ENCODE measurements around the gene SPRR3.

Gene SPRR3, protein sequence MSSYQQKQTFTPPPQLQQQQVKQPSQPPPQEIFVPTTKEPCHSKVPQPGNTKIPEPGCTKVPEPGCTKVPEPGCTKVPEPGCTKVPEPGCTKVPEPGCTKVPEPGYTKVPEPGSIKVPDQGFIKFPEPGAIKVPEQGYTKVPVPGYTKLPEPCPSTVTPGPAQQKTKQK

DNA sequence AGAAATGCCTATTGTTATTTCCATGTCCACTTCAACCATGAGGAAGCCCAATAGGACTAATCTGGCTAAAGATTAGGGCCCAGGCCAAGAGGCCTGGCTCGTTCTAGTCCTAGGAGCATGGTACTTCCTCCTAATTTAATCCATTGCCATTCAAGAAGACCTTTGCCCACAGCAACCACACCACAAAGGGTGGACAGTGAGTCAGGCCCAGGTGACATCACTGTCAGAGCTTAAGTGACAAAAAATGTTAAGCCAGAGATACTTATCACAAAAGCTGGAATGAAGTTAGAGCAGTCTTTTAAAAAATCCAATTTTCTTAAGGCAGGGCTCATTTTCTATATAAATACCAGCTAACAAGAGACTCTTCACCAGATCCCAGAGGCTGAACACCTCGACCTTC is at the start of gene SPRR3:
TSS of gene SPRR3 (plus strand) at position 368 of the 400 bp plus-strand sequence. CDS start 1,272 bp downstream, outside the sequence.
- DNase-seq, result no peak

DNA sequence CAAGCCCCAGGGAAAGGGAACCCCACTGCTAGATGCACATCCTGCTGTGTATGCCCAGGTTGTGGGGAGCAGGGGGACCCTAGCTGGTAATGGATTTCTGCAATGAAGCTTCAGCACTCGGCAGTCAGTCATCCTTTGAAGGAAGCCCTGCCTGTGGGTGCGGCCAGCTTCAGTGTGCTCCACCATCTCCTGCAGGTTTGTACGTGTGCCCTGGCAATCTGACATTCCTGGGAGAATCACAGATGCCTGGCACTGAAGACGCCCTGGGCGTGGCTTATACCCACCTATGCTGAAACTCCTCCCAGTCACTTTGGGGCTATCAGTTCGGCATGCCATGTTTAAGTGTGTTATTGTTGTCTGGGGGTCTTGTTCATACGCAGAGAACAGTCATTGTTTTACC is 47.8 kb upstream of the SPRR3 start:
- no peak for DNase-seq

DNA sequence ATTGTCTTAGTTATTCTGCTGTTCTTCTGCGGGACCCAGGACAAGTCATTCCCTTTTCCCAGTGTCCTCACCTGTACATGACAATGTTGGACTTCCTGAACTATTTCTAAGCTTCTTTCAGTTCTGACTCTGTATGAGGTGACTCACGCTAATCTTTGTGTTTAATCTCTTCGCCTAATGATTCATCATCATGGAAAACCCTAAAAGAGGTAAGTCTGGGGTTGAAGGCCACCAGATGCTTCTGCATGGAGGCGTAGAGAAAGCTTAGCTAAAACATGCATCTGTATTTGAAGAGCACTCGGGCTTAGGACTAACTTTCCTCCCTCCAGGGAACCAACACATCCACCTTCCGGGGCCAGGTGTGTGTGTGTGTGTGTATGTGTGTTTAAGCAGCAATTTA is 47.1 kb upstream of the SPRR3 start:
- DNase-seq, result no peak

DNA sequence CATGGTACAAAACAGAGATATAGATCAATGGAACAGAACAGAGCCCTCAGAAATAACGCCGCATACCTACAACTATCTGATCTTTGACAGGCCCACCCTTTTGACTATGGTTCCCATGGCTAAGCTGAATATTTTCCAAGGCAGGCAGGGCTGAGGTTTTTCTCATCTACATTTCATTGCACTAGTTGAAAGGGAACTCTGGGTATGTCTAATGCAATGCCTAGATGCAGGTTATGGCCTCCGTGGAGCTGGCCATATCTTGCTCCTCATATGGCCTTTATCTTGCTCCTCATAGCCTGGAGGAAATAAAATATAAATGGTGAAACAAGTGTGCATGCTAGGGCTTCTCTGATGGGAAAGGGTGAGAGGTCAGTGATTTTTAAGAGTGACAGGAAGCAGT is 44.0 kb upstream of the SPRR3 start:
- DNase-seq, result no peak

DNA sequence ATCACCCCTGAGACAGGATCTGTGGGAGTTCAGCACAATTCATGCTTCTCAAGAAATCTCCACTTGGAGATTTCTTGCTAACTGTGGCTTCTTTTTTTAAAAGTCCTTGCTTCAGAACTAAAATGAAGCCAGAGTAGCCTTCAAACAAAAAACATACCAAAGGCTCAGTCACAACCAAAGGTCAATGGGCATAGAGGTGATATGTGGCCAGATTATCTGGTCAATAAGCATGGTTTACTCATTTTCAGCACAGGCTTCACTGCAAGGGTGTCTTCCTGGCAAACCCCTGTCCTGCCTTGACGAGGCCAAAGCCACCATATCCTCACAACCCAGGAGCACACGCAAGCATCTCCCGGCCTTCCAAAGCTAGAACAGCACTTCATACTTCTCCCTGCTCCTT is 42.3 kb upstream of the SPRR3 start:
- DNase-seq, result no peak

DNA sequence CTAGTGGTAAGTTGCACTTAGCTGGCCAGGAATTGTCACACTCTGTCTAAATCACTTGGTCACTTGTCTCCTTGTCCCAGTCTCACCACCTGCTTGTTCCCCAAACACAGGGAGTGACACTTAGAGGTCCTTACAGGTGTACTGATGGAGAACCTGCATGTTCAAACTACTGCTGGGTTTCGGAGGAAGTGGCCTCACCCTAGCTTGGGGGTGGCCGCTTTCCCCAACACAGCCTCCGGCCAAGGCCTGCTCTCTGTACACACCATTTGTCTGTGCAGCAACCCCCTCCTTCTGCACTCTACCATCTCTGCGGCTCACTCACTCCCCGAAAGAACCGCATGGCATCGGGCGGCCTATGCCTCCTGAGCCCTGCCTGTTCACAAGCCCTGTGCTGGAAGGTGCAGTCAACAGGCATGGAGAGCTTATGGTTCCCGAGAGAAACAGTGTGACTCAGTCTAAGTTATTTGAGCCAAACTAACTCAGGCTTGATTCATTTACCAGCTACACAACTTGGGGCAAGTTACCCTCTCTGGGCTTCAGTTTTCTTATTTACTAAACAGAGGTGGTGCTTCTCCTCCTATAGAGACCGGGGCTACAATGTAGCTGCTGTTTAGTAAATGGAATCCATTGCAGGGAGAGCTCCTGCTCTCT is 41.6 kb upstream of the SPRR3 start:
- no peak for DNase-seq

DNA sequence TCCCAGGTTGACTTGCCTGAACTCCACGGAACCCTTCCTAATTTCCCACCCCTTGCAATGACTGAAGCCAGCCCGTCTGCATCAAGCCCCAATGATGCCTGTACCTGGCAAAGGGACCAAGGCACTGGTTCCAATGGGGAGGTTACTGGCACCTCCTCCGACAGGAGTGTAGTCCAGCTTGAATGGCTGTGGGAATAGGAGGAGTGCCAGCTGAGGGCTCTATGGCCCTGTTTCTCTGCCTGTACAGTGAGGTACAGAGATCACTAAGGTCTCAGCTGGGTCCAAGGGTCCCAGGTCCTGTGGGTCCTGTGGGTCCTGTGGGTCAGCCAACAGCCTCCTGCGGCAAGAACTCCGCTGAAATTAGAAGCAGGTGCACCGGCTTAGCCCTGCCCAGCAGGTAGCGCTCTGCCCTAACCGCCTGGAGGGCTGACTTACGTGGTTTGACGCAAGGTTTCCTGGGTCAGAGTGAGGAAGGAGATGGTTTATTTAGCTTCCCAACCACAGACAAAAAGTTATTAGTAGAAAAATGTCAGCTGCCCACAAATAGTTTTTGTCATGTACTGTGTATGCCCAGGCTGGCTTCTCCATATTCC is 41.0 kb upstream of the SPRR3 start:
- no peak for DNase-seq

DNA sequence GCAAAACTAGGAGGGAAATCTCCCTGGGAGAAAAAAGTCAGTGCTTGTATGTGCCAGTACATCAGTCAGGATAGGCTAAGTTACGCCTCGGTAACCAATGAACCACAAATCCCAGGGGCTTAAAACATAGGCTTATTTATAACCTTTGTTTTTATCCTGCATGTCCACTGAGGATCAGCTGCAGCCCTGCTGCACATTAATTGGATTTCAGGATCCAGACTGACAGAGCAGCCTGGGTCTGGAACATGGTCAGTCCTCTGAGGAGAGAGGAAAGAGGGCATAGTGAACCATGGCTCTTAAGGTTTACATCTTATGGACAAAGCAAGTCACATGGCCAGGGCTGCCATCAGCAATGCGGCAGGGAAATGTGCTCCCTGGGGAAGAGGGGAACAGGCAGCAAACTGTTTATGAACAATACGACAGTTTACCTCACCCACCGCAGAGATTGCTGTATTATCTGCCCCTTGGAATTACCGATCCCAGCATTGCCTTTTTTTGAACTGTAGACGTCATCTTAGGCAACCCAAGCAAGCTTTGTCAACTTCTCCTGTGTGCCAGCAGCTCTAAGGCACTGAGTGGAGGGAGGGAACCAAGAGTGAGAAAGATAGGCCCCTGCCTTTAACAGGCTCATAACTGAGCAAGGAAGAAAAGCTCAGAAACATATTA is 40.2 kb upstream of the SPRR3 start:
- no peak for DNase-seq

DNA sequence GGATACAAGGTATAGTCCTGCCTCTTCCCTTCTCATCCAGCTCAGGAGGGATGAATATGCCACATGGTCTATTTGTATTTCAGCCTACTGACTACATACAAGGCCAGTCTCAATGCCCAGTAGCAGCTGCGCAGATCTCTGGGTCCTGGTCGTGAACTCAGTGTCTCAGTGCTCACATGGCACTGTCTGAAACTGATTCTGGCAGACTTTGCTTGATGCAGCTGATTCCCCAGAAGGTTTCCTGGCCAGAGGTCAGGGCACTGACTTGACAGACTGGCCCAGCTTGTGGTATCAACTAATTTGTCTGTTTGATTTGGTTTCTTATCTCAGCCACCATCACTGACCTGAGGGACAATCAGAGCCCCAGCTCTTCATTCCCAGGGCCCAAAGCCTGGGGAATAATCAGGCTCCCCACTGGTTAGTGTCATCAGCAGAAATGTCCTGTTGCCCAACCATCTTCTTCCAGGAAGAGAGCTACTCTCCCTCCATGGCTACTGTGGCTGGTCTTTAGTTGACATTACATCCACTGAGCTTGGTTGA is 38.6 kb upstream of the SPRR3 start:
- no peak for DNase-seq

DNA sequence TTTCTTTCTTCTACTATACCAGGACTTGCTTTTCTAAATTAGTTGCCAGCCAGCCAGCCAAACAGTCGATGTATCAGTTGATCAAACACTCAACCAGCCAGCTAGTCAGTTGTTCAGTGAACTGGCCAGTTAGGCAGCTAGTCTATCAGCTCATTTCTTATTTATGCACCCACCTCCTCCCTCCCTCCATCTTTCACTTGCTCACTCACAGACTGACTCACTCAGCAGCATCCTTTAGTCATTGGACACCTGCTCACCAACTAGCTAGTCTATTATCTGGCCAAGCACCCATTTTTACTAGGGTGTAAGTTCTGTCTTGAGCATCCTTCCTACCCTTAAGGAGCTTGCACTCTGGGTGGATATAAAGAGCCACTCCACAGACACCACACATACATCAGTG is 37.0 kb upstream of the SPRR3 start:
- DNase-seq, result no peak

DNA sequence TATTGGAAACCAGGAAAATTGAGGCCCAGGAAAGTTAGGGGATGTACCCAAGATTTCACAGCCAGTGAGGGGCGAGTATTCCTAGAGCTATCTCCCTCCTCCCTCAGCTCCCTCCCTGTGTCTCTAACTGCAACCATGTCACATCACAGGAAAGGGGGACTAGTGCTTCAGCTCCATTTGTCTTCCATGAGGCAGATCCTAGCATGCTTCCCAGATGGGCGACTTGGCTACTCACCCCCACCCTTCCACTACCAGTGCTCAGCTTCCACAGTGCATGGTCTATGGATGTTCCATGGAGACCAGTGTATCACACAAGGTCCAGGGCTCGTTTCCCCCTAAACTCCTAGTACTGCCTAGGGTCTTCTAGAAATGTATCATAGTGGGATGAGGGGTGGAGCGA is 35.7 kb upstream of the SPRR3 start:
- no peak for DNase-seq

DNA sequence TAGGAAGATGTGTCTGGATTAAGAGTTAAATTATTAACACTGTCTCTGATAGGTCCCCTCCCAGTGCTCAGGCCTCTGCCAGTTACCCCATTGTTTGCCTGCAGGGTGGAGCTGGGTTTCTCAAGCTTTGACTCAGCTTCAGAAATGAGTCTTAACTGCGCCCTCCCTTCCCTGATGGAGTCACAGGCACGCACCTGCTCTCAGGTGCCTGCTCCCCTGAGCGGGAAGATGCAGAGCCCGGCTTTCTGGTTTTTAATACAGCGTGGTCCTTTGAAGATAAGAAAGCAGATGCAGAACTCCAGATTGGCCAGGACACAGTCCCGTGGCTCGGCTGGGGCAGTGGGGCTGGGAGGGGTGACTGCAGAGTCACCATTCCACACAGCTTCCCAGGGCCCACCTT is 34.3 kb upstream of the SPRR3 start:
- DNase-seq, result no peak

DNA sequence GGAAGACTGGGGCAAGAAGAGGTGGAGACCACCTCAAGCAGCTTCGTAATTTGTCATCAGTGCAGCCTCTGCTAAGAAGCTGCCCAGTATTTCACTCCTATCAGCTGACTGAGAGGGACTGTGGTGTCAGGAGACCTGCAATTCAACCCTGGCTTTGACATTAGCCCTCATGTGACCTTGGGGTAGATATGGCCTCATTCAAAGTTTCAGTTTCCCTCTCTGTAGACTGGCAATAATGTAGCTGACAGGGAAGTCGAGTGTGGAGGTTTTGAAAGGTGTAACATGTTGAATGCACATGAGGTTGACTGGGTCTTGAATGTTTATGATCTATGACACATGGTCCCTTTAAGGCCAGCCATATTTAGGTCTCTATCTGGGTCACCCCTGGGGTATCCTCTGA is 33.3 kb upstream of the SPRR3 start:
- no peak for DNase-seq

DNA sequence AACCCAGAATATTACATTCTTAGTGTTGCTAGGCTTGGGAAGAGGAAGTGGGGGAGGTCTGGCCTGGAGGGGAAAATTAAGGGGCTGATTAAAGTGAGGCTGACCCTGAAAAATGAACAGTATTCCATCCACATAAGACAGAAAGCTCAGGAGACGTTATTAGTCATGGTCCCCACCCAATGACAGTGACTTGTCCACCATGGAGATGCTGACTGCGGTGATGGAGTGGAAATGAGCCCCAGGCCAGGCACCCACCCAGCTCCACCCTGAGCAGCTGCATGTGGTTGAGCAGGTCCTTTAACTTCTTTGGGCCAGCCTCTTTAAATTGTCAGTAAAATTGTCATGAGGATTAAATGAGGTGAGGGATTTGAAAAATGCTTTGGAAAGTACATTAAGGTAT is 32.5 kb upstream of the SPRR3 start:
- DNase-seq, result no peak

DNA sequence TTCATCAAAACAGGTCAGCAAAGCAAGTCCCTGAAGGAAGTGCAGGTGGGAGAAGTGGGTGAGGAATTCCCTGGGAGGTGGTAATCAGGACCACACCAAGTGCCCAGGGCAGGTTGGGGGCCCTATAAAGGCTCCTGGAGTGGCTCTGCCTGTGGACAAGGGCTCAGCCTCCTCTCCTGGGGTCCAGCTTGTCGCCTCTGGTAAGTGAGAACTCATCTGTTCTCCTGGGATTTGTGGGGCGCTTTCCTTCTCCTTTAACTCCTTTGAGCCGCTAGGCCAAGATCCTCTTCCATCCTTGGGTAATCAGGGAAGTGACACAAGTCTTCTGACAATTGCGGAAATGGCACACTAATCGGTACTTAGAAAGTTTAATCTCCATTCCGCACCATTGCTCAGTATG is 31.1 kb upstream of the SPRR3 start, which contains the start of gene SPRR4:
TSS of gene SPRR4 (plus strand) at position 154 of the 400 bp plus-strand sequence. CDS start 1,243 bp downstream, outside the sequence.
- no peak for DNase-seq

DNA sequence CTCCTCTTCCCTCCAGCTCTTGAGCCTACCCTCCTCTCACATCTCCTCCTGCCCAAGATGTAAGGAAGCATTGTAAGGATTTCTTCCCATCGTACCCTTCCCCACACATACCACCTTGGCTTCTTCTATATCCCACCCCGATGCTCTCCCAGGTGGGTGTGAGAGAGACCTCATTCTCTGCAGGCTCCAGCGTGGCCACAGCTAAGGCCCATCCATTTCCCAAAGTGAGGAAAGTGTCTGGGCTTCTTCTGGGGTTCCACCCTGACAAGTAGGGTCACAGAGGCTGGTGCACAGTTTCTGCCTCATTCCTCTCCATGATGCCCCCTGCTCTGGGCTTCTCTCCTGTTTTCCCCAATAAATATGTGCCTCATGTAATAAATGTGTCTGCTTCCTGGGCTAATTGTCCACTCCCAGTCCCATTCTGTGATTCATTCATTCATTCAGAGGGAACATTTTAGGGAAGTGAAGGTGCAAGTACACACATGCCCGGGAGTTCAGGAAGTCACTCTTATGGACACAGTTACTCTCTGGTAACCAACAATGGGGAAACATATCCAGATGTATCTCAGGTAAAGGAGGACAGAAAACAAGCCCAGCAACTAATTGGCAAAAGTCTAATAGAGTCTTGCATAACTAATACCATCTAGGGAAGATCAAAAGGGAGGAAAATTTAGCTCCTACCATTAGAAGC is 29.2 kb upstream of the SPRR3 start:
- no peak for DNase-seq

DNA sequence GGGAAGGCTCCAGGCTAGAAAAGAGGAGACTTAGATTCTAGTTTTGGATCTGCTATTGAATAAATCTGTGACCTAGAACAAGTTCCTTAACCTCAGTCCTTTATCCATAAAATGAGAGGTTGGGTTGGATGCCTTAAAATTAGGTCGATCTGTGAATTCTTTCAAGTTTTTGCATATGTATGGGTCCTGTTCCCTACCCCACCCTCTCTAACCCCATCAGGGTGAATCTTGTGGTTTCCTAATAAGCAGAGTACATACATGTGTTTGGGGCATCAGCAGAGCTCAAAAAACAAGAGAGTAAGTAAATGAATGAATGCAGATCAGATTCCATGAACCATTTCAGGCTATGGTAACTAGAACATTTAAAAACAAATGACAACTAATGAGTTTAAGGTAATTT is 24.9 kb upstream of the SPRR3 start:
- DNase-seq, result no peak

DNA sequence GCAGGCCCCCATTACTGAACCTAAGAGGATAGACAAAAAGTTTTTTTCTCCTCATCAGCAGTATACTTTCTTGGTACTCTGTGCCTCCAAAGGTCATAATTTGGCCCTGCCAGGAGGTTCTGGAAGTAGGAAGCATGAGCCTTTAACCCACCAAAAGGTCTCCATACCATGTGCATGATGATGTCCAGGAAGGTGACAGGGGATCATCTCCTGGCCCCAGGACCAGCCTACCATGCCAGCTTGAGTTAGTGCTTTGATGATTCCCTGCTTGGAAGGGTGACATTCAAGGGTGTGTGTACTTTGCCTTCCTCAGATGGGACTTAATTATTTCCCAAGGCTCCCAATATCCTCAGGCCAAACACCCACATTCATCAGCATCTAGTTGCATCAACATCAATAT is 23.9 kb upstream of the SPRR3 start:
- DNase-seq, result no peak

DNA sequence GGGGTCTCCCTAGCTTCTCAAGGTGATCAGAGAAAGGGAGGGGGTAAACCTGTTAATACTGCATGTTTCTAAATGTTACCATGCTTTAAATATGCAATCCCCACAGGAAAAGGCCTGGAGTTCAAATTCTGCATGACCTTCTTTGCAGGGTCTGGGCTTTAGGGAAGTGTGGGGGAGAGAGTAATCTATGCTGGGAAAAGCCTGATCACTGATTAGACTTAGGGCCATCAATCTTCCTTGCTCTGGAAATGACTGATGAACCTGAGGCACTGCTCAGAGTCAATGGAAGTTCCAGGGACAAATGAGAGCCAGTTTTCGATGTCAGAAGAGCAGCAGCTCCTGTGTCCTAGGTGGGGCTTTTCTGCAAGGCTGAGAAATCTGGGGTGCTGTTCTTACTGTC is 20.9 kb upstream of the SPRR3 start:
- no peak for DNase-seq

DNA sequence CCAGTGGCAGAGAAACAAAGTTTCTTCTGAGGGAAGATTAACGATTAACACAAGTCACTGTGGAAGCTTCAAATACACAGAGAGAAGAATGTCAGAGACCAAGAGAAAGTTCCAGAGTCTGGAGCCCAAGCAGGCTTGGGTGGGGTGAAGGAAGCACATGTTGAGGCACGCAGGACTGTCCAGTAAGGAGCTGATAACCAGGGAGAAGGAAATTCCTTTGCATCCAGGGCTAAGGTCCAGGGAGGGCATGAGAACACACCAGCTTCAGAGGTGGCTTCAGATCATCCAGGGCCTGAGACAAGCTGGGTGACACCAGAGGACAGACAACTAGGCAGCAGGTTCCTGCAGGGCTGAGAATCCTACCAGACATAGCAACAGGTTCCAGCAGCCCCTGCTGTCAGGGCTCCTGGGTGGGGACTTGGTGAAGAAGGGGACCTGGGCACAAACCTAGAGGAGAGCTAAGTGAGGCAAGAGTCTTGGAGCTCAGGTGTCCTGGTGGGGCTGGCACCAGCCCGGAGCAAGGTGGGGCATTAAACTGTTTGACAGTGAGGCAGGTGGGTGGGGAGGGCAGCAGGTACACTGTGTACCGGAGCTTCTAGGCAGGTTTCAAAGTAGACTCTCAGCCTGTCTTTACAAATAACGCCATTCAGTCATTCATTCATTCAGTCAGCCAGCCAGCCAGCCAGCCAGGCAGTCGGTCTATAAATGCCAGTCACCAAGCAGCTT is 20.2 kb upstream of the SPRR3 start:
- no peak for DNase-seq

DNA sequence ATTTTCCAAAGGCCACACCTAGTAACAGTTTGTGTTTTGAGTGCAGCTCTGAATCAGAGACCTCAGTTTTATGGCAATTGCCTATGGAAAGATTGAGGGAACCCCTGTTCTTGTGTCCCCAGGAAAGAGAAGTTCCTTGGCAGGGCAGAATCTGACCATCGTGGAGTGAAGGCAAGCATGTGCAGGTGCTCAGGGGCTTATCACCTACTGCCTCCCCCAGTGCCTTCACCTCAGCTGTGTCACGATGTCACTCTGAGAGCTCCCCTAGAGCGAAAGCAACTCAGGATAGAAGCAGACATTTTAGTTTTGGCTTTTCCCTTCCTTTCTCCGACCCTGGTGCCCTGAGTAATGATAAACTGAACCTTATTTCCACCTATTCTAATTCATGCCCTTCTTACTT is 19.5 kb upstream of the SPRR3 start:
- DNase-seq, result no peak

DNA sequence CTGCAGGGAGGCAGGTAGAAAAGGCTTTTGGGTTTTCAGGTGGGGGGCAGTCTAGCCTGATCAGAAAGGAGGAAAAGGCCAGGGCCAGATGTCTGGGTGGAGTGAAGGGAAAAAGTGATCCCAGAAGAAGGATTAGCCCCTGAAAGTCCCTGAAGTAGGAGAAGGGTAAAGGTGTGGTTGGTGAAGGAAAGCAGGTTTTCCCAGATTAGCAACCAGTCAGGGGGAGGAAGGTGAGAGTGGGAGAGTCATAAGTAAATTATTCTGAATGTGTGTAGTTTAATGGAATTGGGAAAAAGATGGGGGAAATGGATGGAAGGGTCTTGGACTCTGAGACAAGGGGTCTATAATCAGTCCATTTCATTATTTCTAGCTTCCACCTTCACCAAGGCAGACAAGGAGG is 18.3 kb upstream of the SPRR3 start:
- no peak for DNase-seq

DNA sequence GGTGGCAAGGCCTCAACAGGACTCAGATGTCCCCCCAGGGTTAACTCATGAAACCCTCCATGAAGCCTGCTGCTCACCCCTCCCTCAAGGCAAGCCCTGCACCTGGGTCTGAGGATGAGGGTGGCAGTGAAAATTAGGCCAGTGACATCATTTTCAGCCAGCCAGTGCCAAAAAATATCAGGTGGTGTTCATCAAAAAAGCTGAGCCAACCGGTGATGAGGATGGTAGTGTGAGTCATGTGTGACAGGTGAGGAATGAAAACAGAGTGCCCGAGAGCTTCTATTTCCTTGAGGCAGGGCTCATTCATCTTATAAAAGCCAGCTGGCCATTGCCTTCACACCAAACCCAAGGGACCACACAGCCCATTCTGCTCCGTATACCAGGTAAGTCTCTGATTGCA is 17.8 kb upstream of the SPRR3 start, which contains the start of gene SPRR1A:
TSS of gene SPRR1A (plus strand) at position 339 of the 400 bp plus-strand sequence. CDS start 1,150 bp downstream, outside the sequence.
- no peak for DNase-seq
